PC-3 (cell line): ENCODE measurements around the gene PUS10. TPM values are rescaled to one million over a fixed set of nuclear protein-coding genes. Genes with fewer than 3 reads are reported as not detected.

Experiments used
- ATAC-seq: fragments of 200-7000 bp; cut with Tn5 transposase; 2 replicates; pipeline ENCODE4 v1.9.1; 2020; ENCODE audit warnings: mild to moderate bottlenecking, moderate library complexity
- BruUV-seq: library from RNA; stranded (reverse); fragments of 400-500 nt; replicated peaks from 2 replicates; lab custom pipeline; 2021; lab: Mats Ljungman, UMichigan
- CTCF ChIA-PET: fragments of 300-600 bp; sonication (Branson Sonifier 250); formaldehyde crosslinking; loops from one replicate; lab custom pipeline; 2022; ENCODE audit warnings: antibody characterized with exemption; lab: Charles Lee
- POLR2A ChIA-PET: fragments of 300-600 bp; sonication (Branson Sonifier 250); formaldehyde crosslinking; loops from one replicate; lab custom pipeline; 2022; ENCODE audit warnings: antibody characterized with exemption; ENCODE audit not compliant: unreplicated experiment; lab: Charles Lee
- DNase-seq: peaks from one replicate; pipeline ENCODE4 v3.0.0-alpha.2; 2015
- H2AFZ ChIP-seq: fragments of 300-600 bp; sonication (generic); 2 replicates; pipeline ENCODE4 v1.6.0; 2016; ENCODE audit warnings: antibody characterized with exemption, low read length
- H3F3A ChIP-seq: fragments of 300-600 bp; sonication (generic); one replicate; pipeline ENCODE4 v1.6.0; 2017; ENCODE audit warnings: antibody characterized with exemption, low read length, control low read depth, mild to moderate bottlenecking; ENCODE audit not compliant: unreplicated experiment
- H3K27ac ChIP-seq: fragments of 300-600 bp; sonication (generic); 2 replicates; pipeline ENCODE4 v1.5.1; 2016; ENCODE audit warnings: mild to moderate bottlenecking, low read length
- H3K27me3 ChIP-seq: fragments of 300-600 bp; sonication (generic); 2 replicates; pipeline ENCODE4 v1.6.1; 2016; ENCODE audit warnings: low read length, mixed read lengths
- H3K36me3 ChIP-seq: fragments of 300-600 bp; sonication (generic); 2 replicates; pipeline ENCODE4 v1.6.1; 2016; ENCODE audit warnings: low read depth, mixed run types, low read length, mixed read lengths
- H3K4me1 ChIP-seq: fragments of 300-600 bp; sonication (generic); 2 replicates; pipeline ENCODE4 v1.5.1; 2016; ENCODE audit warnings: low read length; ENCODE audit not compliant: insufficient read depth
- H3K4me2 ChIP-seq: fragments of 300-600 bp; sonication (generic); 2 replicates; pipeline ENCODE4 v1.6.0; 2016; ENCODE audit warnings: low read length
- H3K4me3 ChIP-seq: fragments of 300-600 bp; sonication (generic); 2 replicates; pipeline ENCODE4 v1.5.1; 2016; ENCODE audit warnings: mild to moderate bottlenecking, low read length, mixed read lengths
- H3K79me2 ChIP-seq: fragments of 300-600 bp; sonication (generic); 2 replicates; pipeline ENCODE4 v1.6.1; 2017; ENCODE audit warnings: low read length, mixed read lengths
- H3K9ac ChIP-seq: fragments of 300-600 bp; sonication (generic); 2 replicates; pipeline ENCODE4 v1.6.0; 2016; ENCODE audit warnings: mild to moderate bottlenecking, low read length
- H3K9me2 ChIP-seq: fragments of 300-600 bp; sonication (generic); replicated peaks from 2 replicates; pipeline ENCODE4 v1.6.1; 2016; ENCODE audit warnings: mixed run types, low read length, mixed read lengths
- H3K9me3 ChIP-seq: fragments of 300-600 bp; sonication (generic); 2 replicates; pipeline ENCODE4 v1.6.1; 2016; ENCODE audit warnings: low read length, mixed read lengths
- H4K20me1 ChIP-seq: fragments of 300-600 bp; sonication (generic); 2 replicates; pipeline ENCODE4 v1.6.1; 2016; ENCODE audit warnings: low read length, mixed read lengths
- CTCF ChIP-seq: fragments of 300-600 bp; sonication (generic); conservative IDR thresholded peaks from 2 replicates; pipeline ENCODE4 v1.5.1; 2017; ENCODE audit warnings: antibody characterized with exemption, low read depth, mild to moderate bottlenecking, low read length
- EZH2 ChIP-seq: fragments of 300-600 bp; sonication (generic); IDR thresholded peaks from one replicate; pipeline ENCODE4 v1.6.1; 2017; ENCODE audit warnings: antibody characterized with exemption, mild to moderate bottlenecking, low read length; ENCODE audit not compliant: unreplicated experiment
- EZH2phosphoT487 ChIP-seq: fragments of 300-600 bp; sonication (generic); IDR thresholded peaks from 2 replicates; pipeline ENCODE4 v1.6.1; 2018; ENCODE audit warnings: mild to moderate bottlenecking, antibody characterized with exemption, low read length, borderline replicate concordance
- intact Hi-C: fragments of 100-400 bp; cut with micrococcal nuclease; formaldehyde crosslinking; loops from 2 replicates; pipeline ENCODE4 v1.9.0; 2023
- total RNA-seq: library from RNA; depleted of rRNA; stranded (reverse); fragments of >200 nt; gene quantifications from 2 replicates; pipeline ENCODE4 v1.2.3, GENCODE V29; 2014

The PUS10 gene
- total RNA-seq, 1 experiment from 2014 or later: 3.6 TPM

- H3F3A ChIP-seq: peaks cover 6% of the 10 kb centered on the region
- TF ChIP-seq EZH2: no peak
- no peak for TF ChIP-seq EZH2phosphoT487
- no peak for TF ChIP-seq CTCF
- no TSS peak for BruUV-seq
- H3K4me2 ChIP-seq: no peak overlapping the region
- no peaks in the 10 kb centered on the region for H3K9me3 ChIP-seq
- no peaks in the 10 kb centered on the region for H3K9me2 ChIP-seq
- H3K9ac ChIP-seq: no peak overlapping the region
- peaks cover 35% of the 10 kb centered on the region for H3K4me1 ChIP-seq
- H3K27ac ChIP-seq: no peak overlapping the region
- CTCF ChIA-PET: no interaction called here
- DNase-seq (no peak), ATAC-seq (no peak)
- POLR2A ChIA-PET: no interaction called here
- no peaks in the 10 kb centered on the region for H3K36me3 ChIP-seq
- no peaks in the 10 kb centered on the region for H4K20me1 ChIP-seq
- H2AFZ ChIP-seq: no peak overlapping the region
- intact Hi-C loops: no loop called here
- H3K27me3 ChIP-seq: no peaks in the 10 kb centered on the region
- H3K79me2 ChIP-seq: no peaks in the 10 kb centered on the region
- H3K4me3 ChIP-seq: no peak overlapping the region
Measured at GRCh38 chr2:60957224-60957623, 60.8 kb downstream of the PUS10 start.

- no peak overlapping the region for H2AFZ ChIP-seq
- ATAC-seq: no peak
- H3K4me1 ChIP-seq: peaks cover 24% of the 10 kb centered on the region
- H3K4me3 ChIP-seq: no peak overlapping the region
- no peaks in the 10 kb centered on the region for H3K9me3 ChIP-seq
- no peaks in the 10 kb centered on the region for H3K9me2 ChIP-seq
- H3K27me3 ChIP-seq: no peaks in the 10 kb centered on the region
- H3K4me2 ChIP-seq: no peak overlapping the region
- ChIA-PET CTCF (no interaction called here), POLR2A (no interaction called here)
- BruUV-seq: no TSS peak
- H3K79me2 ChIP-seq: no peaks in the 10 kb centered on the region
- H3F3A ChIP-seq: no peaks in the 10 kb centered on the region
- H3K9ac ChIP-seq: no peak overlapping the region
- no peak for DNase-seq
- no peaks in the 10 kb centered on the region for H3K36me3 ChIP-seq
- intact Hi-C loops: no loop called here
- TF ChIP-seq CTCF (no peak), EZH2 (no peak), EZH2phosphoT487 (no peak)
- no peaks in the 10 kb centered on the region for H4K20me1 ChIP-seq
- H3K27ac ChIP-seq: no peak overlapping the region
Measured at GRCh38 chr2:60954139-60954538, 63.9 kb downstream of the PUS10 start.

- ChIA-PET CTCF (no interaction called here), POLR2A (no interaction called here)
- ATAC-seq: peak; percentile 62
- Histone ChIP-seq H3K9me3 (no peaks in the 10 kb centered on the region), H3F3A (no peaks in the 10 kb centered on the region), H3K27me3 (no peaks in the 10 kb centered on the region), H3K4me1 (peaks cover 13% of the 10 kb centered on the region), H3K27ac (no peak overlapping the region), H3K9ac (no peak overlapping the region), H3K4me3 (no peak overlapping the region), H3K36me3 (no peaks in the 10 kb centered on the region), H3K79me2 (no peaks in the 10 kb centered on the region), H2AFZ (no peak overlapping the region), H4K20me1 (no peaks in the 10 kb centered on the region), H3K9me2 (no peaks in the 10 kb centered on the region), H3K4me2 (no peak overlapping the region)
- peak; percentile 55 for DNase-seq
- TF ChIP-seq CTCF: no peak
- TF ChIP-seq EZH2: no peak
- TF ChIP-seq EZH2phosphoT487: no peak
- intact Hi-C loops: no loop called here
- no TSS peak for BruUV-seq
Measured at GRCh38 chr2:60948926-60949579, 69.0 kb downstream of the PUS10 start.
